ENCODE data around the gene BAIAP3. TPM values are rescaled to one million over a fixed set of nuclear protein-coding genes. Genes with fewer than 3 reads are reported as not detected.

The BAIAP3 gene
- total and polyA plus RNA-seq, 2 of the 4 experiments (the other 2 are of a cell fraction), result 0.36 to 0.65 TPM

DNA sequence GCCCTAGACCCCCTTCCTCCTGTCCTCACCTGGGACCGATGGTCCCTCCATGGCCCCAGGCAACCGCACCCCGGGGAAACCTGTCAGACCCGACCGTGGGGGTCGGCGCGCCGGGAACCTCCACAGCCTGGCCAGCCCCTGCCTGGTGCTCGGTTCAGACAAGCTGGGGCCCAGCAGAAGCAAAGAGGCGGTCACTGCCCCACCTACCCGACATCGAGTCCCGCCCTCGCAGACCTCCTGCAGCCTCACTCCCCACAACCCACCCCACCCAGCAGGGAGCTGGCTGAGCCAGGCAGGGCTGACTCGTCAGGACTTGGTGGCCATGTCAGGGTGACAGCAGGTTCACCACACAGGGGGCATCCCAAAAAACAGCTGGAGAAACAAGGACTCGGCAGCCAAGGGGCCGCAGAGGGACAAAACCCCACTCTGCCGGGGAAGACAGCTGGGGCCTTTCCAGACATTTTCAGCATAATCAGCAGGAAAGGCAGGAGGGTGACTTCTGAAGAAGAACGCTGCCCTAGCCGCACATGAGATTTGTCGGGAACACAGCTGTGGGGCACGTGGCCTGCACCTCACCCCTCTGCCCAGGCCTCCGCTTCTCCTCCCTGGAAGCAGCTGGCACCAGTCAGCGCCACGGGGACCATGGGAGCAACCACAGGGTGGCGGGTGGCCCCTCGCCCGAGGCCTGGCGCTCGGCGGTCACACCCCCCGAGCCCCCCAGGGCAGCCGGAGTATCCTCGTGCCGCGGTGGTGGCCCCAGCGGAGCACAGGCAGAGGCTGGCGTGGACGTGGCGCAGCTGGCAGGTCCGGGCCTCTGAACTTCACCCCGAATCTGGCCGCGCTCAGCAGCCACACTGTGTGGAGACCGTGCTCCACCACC lies 41.2 kb downstream of the BAIAP3 start (continued):
- TF ChIP-seq, protein P1, sequence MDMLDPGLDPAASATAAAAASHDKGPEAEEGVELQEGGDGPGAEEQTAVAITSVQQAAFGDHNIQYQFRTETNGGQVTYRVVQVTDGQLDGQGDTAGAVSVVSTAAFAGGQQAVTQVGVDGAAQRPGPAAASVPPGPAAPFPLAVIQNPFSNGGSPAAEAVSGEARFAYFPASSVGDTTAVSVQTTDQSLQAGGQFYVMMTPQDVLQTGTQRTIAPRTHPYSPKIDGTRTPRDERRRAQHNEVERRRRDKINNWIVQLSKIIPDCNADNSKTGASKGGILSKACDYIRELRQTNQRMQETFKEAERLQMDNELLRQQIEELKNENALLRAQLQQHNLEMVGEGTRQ (IDR thresholded peaks at IDR 0.05; ENCODE audit: low read depth, low read length), result no peak

DNA sequence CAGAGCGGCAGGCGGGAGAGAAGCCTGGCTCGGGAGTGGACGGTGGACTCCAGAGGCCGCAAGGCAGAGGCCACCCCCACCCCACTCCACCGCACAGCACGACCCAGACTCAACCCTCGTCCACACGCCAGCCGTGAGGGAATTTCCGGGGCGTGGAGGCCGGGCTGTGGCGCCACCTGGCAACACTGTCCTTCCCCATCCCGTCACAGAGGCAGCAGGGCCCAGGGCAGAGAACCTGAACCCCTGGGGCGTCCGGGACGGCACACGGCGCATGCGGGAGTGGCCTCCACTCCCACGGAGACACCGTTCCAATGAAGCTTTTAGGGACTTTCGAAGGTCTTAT lies 41.8 kb downstream of the BAIAP3 start:
- H4K91ac ChIP-seq (ENCODE audit: insufficient read depth, low read depth, low read length), result no peak overlapping the region
- H3K27me3 ChIP-seq (ENCODE audit: control insufficient read depth, insufficient read depth, low read length), result no peaks in the 10 kb centered on the region
- no peak for TF ChIP-seq CHD1 (IDR thresholded peaks at IDR 0.05; ENCODE audit: low read depth, low read length)
- no peak for TF ChIP-seq BHLHE40 (IDR thresholded peaks at IDR 0.05; ENCODE audit: low read depth, low read length)
- no peak for TF ChIP-seq SMC3 (IDR thresholded peaks at IDR 0.05; ENCODE audit: low read depth, low read length)
- TF ChIP-seq, protein P1 (IDR thresholded peaks at IDR 0.05; ENCODE audit: low read depth, low read length), result no peak
- no peak for TF ChIP-seq MXI1 (IDR thresholded peaks at IDR 0.05; ENCODE audit: borderline replicate concordance, low read depth, low read length)
- TF ChIP-seq FOS (IDR thresholded peaks at IDR 0.05; ENCODE audit: low read depth, low read length), result no peak
- TF ChIP-seq POLR2A (IDR thresholded peaks at IDR 0.05; ENCODE audit: low read depth, low read length), result no peak
- TF ChIP-seq NFE2L2 (IDR thresholded peaks at IDR 0.05; ENCODE audit: low read depth, low read length), result no peak
- TF ChIP-seq RFX5 (IDR thresholded peaks at IDR 0.05; ENCODE audit: low read depth, low read length), result no peak
- TF ChIP-seq MAZ (IDR thresholded peaks at IDR 0.05; ENCODE audit: borderline replicate concordance, low read depth, low read length), result no peak
- no peak for TF ChIP-seq CEBPB (IDR thresholded peaks at IDR 0.05; ENCODE audit: low read depth, low read length)
- TF ChIP-seq RCOR1 (IDR thresholded peaks at IDR 0.05; ENCODE audit: insufficient replicate concordance, low read length), result no peak
- TF ChIP-seq, protein P2, sequence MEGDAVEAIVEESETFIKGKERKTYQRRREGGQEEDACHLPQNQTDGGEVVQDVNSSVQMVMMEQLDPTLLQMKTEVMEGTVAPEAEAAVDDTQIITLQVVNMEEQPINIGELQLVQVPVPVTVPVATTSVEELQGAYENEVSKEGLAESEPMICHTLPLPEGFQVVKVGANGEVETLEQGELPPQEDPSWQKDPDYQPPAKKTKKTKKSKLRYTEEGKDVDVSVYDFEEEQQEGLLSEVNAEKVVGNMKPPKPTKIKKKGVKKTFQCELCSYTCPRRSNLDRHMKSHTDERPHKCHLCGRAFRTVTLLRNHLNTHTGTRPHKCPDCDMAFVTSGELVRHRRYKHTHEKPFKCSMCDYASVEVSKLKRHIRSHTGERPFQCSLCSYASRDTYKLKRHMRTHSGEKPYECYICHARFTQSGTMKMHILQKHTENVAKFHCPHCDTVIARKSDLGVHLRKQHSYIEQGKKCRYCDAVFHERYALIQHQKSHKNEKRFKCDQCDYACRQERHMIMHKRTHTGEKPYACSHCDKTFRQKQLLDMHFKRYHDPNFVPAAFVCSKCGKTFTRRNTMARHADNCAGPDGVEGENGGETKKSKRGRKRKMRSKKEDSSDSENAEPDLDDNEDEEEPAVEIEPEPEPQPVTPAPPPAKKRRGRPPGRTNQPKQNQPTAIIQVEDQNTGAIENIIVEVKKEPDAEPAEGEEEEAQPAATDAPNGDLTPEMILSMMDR (conservative IDR thresholded peaks at IDR 0.05; ENCODE audit: low read depth, low read length), result no peak

More for the DNA sequence above, 41.8 kb downstream of the BAIAP3 start:
- Histone ChIP-seq H3K9me3 (ENCODE audit: control insufficient read depth, insufficient read depth, low read length) (no peaks in the 10 kb centered on the region), H2BK120ac (ENCODE audit: low read depth, low read length) (no peak overlapping the region), H3K9ac (ENCODE audit: low read depth, low read length) (no peak overlapping the region), H3K4me2 (ENCODE audit: low read depth, low read length) (no peak overlapping the region), H4K5ac (ENCODE audit: low read depth, low read length) (no peak overlapping the region), H2AK5ac (ENCODE audit: low read depth, low read length) (no peak overlapping the region), H3K4me3 (ENCODE audit: insufficient read depth, low read depth, low read length) (no peak overlapping the region), H4K20me1 (ENCODE audit: insufficient read depth, low read length) (no peaks in the 10 kb centered on the region; the same call in 1 of the 2 replicates), H2AK9ac (replicated peaks; ENCODE audit: low read depth, low read length, poor library complexity) (no peak overlapping the region), H3K18ac (ENCODE audit: low read depth, low read length) (no peak overlapping the region), H3K4ac (ENCODE audit: low read depth, low read length) (no peak overlapping the region), H3K36me3 (ENCODE audit: control insufficient read depth, insufficient read depth, low read length) (peaks cover 21% of the 10 kb centered on the region), H2BK5ac (ENCODE audit: low read depth, low read length, poor library complexity, severe bottlenecking) (no peak overlapping the region), H2BK15ac (ENCODE audit: low read depth, low read length) (no peak overlapping the region), H2BK20ac (ENCODE audit: low read depth, low read length) (no peak overlapping the region), H3K14ac (replicated peaks; ENCODE audit: low read depth, low read length) (no peak overlapping the region), H2AFZ (replicated peaks; ENCODE audit: low read length, poor library complexity) (no peak overlapping the region), H3K79me1 (ENCODE audit: low read depth in 1 of 2, low read length in 2 of 2) (peaks cover 9 to 36% of the 10 kb centered on the region in 2 experiments), H3K27ac (ENCODE audit: insufficient read depth, low read length) (no peak overlapping the region), H3K23ac (ENCODE audit: low read depth, low read length) (no peak overlapping the region), H3K9me1 (ENCODE audit: insufficient read depth, low read length) (0 out of 2 replicates have a peak, but pooled peaks cover 6% of the 10 kb centered on the region), H3K4me1 (ENCODE audit: control insufficient read depth, insufficient read depth, low read length) (peaks cover 11% of the 10 kb centered on the region), H4K8ac (ENCODE audit: low read depth in 2 of 2, low read length in 2 of 2) (no peak overlapping the region), H3K56ac (ENCODE audit: extremely low read depth, insufficient read depth, low read length) (no peak overlapping the region)
- intact Hi-C loops (cut with micrococcal nuclease) (no loop called here), dilution Hi-C loops (cut with HindIII; ENCODE audit: low sequenced_read_pairs, unreplicated experiment) (no loop called here), in situ Hi-C loops (cut with MboI; ENCODE audit: low sequenced_read_pairs) (no loop called here)
- ATAC-seq (ENCODE audit: low read depth) (no peak), DNase-seq (no peak)
- ChIA-PET CTCF (no interaction called here), POLR2A (ENCODE audit: unreplicated experiment) (no interaction called here)
- whole genome bisulfite sequencing, 2 experiments (ENCODE audit: extremely low coverage in 2 of 2, insufficient read length in 1 of 2), result 99% methylated on average over 14 of the region's 24 CpGs; no CpG with 5 or more reads in 1 of the 2 experiments
- BruUV-seq (replicated peaks), result no TSS peak

Measured in IMR-90 (cell line).